ENCODE results near the gene SLC9A9.

The SLC9A9 gene

GRCh38 chr3:143837076-143837475 is 11.2 kb downstream of the SLC9A9 start:
- no peak for DNase-seq
- H3K27ac Mint-ChIP-seq, result no peak overlapping the region
- H3K9me3 Mint-ChIP-seq, result no peaks in the 10 kb centered on the region
- no peak overlapping the region for H3K4me3 Mint-ChIP-seq
- TF ChIP-seq CTCF (IDR thresholded peaks at IDR 0.05), result no peak
- no peaks in the 10 kb centered on the region for H3K4me1 Mint-ChIP-seq
- H3K27me3 Mint-ChIP-seq (ENCODE audit: low read depth, poor library complexity), result peaks cover 13% of the 10 kb centered on the region
- no peaks in the 10 kb centered on the region for H3K36me3 Mint-ChIP-seq (ENCODE audit: low read depth)

GRCh38 chr3:143835312-143835711 is 13.0 kb downstream of the SLC9A9 start:
- H3K36me3 Mint-ChIP-seq (ENCODE audit: low read depth), result no peaks in the 10 kb centered on the region
- no peak overlapping the region for H3K27ac Mint-ChIP-seq
- H3K4me3 Mint-ChIP-seq, result no peak overlapping the region
- no peaks in the 10 kb centered on the region for H3K4me1 Mint-ChIP-seq
- TF ChIP-seq CTCF (IDR thresholded peaks at IDR 0.05), result no peak
- no peak for DNase-seq
- H3K9me3 Mint-ChIP-seq, result no peaks in the 10 kb centered on the region
- H3K27me3 Mint-ChIP-seq (ENCODE audit: low read depth, poor library complexity), result peaks cover 13% of the 10 kb centered on the region

- no peaks in the 10 kb centered on the region for H3K9me3 Mint-ChIP-seq
- no peaks in the 10 kb centered on the region for H3K4me1 Mint-ChIP-seq
- H3K27me3 Mint-ChIP-seq (ENCODE audit: low read depth, poor library complexity), result peaks cover 6% of the 10 kb centered on the region
- no peaks in the 10 kb centered on the region for H3K36me3 Mint-ChIP-seq (ENCODE audit: low read depth)
- no peak for DNase-seq
- no peak overlapping the region for H3K27ac Mint-ChIP-seq
- H3K4me3 Mint-ChIP-seq, result no peak overlapping the region
- no peak for TF ChIP-seq CTCF (IDR thresholded peaks at IDR 0.05)
Observed at GRCh38 chr3:143832433-143832832, 15.8 kb downstream of the SLC9A9 start.

GRCh38 chr3:143831994-143832393 is 16.3 kb downstream of the SLC9A9 start:
- H3K36me3 Mint-ChIP-seq (ENCODE audit: low read depth), result no peaks in the 10 kb centered on the region
- DNase-seq, result no peak
- TF ChIP-seq CTCF (IDR thresholded peaks at IDR 0.05), result no peak
- no peaks in the 10 kb centered on the region for H3K4me1 Mint-ChIP-seq
- peaks cover 6% of the 10 kb centered on the region for H3K27me3 Mint-ChIP-seq (ENCODE audit: low read depth, poor library complexity)
- H3K27ac Mint-ChIP-seq, result no peak overlapping the region
- H3K4me3 Mint-ChIP-seq, result no peak overlapping the region
- no peaks in the 10 kb centered on the region for H3K9me3 Mint-ChIP-seq

- Mint-ChIP-seq H3K4me3 (no peak overlapping the region), H3K27me3 (ENCODE audit: low read depth, poor library complexity) (peaks cover 5% of the 10 kb centered on the region), H3K27ac (no peak overlapping the region), H3K4me1 (no peaks in the 10 kb centered on the region), H3K36me3 (ENCODE audit: low read depth) (peaks cover 6% of the 10 kb centered on the region), H3K9me3 (no peaks in the 10 kb centered on the region)
- TF ChIP-seq CTCF (IDR thresholded peaks at IDR 0.05), result no peak
- no peak for DNase-seq
Observed at GRCh38 chr3:143831208-143831607, 17.1 kb downstream of the SLC9A9 start.

GRCh38 chr3:143830786-143831185 is 17.5 kb downstream of the SLC9A9 start:
- H3K36me3 Mint-ChIP-seq (ENCODE audit: low read depth), result peaks cover 8% of the 10 kb centered on the region
- no peak overlapping the region for H3K4me3 Mint-ChIP-seq
- peaks cover 3% of the 10 kb centered on the region for H3K27me3 Mint-ChIP-seq (ENCODE audit: low read depth, poor library complexity)
- no peak for TF ChIP-seq CTCF (IDR thresholded peaks at IDR 0.05)
- no peak overlapping the region for H3K27ac Mint-ChIP-seq
- no peaks in the 10 kb centered on the region for H3K9me3 Mint-ChIP-seq
- H3K4me1 Mint-ChIP-seq, result no peaks in the 10 kb centered on the region
- no peak for DNase-seq

Measured in nephron progenitor cell (in vitro differentiated cells).